ENCODE measurements around the gene KCNMA1. TPM values are rescaled to one million over a fixed set of nuclear protein-coding genes. Genes with fewer than 3 reads are reported as not detected.

Gene KCNMA1
- total and polyA plus RNA-seq, 4 experiments from 2014 or later, result 0.26 TPM; not detected in 3

DNA sequence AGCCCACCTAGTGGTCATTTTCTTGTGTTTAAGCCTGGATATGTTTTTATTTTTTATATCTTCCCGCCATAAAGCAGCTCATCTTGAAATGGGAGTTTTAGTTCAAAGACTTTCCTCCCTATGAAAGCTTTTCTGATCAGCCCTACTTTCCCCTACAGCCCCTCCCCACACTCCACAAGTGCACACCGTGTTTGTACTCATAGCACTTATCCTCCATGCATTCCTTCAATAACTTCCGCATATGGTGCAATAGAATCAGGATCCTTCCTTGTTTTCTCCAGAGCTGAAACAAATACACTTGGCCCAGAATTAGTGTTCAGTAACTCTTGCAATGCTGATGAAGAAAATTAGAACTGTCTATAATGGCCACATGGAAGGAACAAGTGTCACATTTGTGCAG is 235.9 kb downstream of the KCNMA1 start:
- POLR2A ChIA-PET (ENCODE audit: partially characterized antibody), result no interaction called here
- Mint-ChIP-seq H3K9me3 (peaks cover 0 to 2% (median 0%) of the 10 kb centered on the region in 8 donors), H3K36me3 (no peaks in the 10 kb centered on the region), H3K4me1 (no peaks in the 10 kb centered on the region), H3K27ac (no peak overlapping the region), H3K27me3 (peaks cover 0 to 2% of the 10 kb centered on the region in 2 donors), H3K4me3 (no peak overlapping the region)
- Histone ChIP-seq H3K27me3 (ENCODE audit: insufficient read depth, low read length) (no peaks in the 10 kb centered on the region), H3K36me3 (ENCODE audit: insufficient read depth, low read length) (no peaks in the 10 kb centered on the region), H3K9me3 (ENCODE audit: control insufficient read depth in 1 of 2, low read length in 2 of 2) (no peaks in the 10 kb centered on the region), H3K4me1 (ENCODE audit: insufficient read depth, low read length) (no peaks in the 10 kb centered on the region), H3K27ac (ENCODE audit: low read depth, low read length) (no peak overlapping the region), H3K4me3 (ENCODE audit: low read length in 2 of 2) (no peak overlapping the region)
- CTCF ChIA-PET (ENCODE audit: partially characterized antibody), result no interaction called here
- intact Hi-C loops (cut with micrococcal nuclease), result no loop called here
- no peak for DNase-seq

DNA sequence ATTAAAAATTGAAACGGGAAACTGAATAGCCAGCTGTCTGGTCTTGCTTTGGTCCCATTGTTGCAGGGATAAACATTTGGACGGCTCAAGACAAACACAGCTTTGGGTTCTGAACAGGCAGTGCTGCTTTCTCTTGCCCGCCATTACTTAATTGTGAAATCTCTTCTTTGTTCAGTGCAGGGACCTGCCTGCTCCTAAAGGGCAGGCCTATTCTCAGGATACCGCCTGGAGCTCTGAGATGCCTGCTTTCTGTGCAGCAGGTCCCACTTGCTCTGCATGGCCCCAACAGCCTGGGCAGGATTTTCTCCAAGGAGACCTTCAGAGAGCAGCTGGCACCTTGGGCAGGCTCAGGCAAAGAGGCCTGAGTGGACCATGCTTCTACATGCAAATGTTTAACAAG is 237.6 kb downstream of the KCNMA1 start:
- H3K36me3 ChIP-seq (ENCODE audit: insufficient read depth, low read length), result no peaks in the 10 kb centered on the region
- Mint-ChIP-seq H3K27me3 (peaks cover 0 to 2% of the 10 kb centered on the region in 2 donors), H3K36me3 (no peaks in the 10 kb centered on the region), H3K4me3 (no peak overlapping the region), H3K9me3 (peaks cover 0 to 2% (median 0%) of the 10 kb centered on the region in 8 donors), H3K4me1 (no peaks in the 10 kb centered on the region), H3K27ac (no peak overlapping the region)
- DNase-seq, result no peak
- no peaks in the 10 kb centered on the region for H3K4me1 ChIP-seq (ENCODE audit: insufficient read depth, low read length)
- H3K27ac ChIP-seq (ENCODE audit: low read depth, low read length), result no peak overlapping the region
- ChIA-PET CTCF (ENCODE audit: partially characterized antibody) (no interaction called here), POLR2A (ENCODE audit: partially characterized antibody) (no interaction called here)
- H3K27me3 ChIP-seq (ENCODE audit: insufficient read depth, low read length), result no peaks in the 10 kb centered on the region
- no peaks in the 10 kb centered on the region for H3K9me3 ChIP-seq (ENCODE audit: control insufficient read depth in 1 of 2, low read length in 2 of 2)
- intact Hi-C loops (cut with micrococcal nuclease), result no loop called here
- no peak overlapping the region for H3K4me3 ChIP-seq (ENCODE audit: low read length in 2 of 2)

DNA sequence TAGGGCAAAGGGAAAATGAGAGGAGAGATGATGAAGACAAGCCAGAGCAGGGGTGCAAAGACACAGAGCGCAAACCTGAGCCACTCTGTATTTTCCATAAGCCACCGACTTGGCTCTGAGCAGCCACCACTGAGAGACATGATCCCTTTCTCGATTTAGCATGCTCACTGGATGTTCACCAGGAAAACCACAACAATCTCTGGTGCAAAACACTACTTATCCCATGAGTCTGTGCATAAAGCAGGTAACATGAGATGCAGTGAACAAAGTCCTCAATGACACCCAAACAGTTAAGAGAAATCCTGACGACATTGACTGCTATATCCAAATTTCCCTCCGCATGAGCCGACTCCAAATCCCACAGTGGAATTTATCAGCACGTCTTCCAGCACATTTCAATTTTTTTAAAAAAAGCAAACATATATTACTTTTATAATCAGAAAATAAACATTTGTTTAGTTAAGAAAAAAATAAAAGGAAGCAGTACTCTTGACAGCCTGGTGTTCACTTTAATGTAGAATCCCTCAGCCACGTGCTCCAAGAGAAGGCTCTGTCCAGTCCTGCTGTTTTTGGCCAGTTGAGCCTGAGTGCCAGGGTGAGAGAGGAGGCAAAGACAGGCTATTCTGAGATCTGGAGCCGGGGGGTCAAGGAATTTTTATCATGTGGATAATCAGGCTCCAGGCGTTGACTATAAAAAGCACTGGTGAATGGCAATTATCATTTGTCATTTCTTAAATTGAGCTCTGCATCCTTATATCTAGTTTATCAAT is 238.4 kb downstream of the KCNMA1 start:
- no peaks in the 10 kb centered on the region for H3K27me3 ChIP-seq (ENCODE audit: insufficient read depth, low read length)
- Mint-ChIP-seq H3K27ac (no peak overlapping the region), H3K9me3 (no peaks in the 10 kb centered on the region), H3K36me3 (no peaks in the 10 kb centered on the region), H3K4me1 (no peaks in the 10 kb centered on the region), H3K27me3 (no peaks in the 10 kb centered on the region), H3K4me3 (no peak overlapping the region)
- ChIA-PET POLR2A (ENCODE audit: partially characterized antibody) (no interaction called here), CTCF (ENCODE audit: partially characterized antibody) (no interaction called here)
- H3K4me3 ChIP-seq (ENCODE audit: low read length in 2 of 2), result no peak overlapping the region
- H3K9me3 ChIP-seq (ENCODE audit: control insufficient read depth in 1 of 2, low read length in 2 of 2), result no peaks in the 10 kb centered on the region
- no peak overlapping the region for H3K27ac ChIP-seq (ENCODE audit: low read depth, low read length)
- H3K4me1 ChIP-seq (ENCODE audit: insufficient read depth, low read length), result no peaks in the 10 kb centered on the region
- H3K36me3 ChIP-seq (ENCODE audit: insufficient read depth, low read length), result no peaks in the 10 kb centered on the region
- intact Hi-C loops (cut with micrococcal nuclease), result no loop called here
- no peak for DNase-seq

DNA sequence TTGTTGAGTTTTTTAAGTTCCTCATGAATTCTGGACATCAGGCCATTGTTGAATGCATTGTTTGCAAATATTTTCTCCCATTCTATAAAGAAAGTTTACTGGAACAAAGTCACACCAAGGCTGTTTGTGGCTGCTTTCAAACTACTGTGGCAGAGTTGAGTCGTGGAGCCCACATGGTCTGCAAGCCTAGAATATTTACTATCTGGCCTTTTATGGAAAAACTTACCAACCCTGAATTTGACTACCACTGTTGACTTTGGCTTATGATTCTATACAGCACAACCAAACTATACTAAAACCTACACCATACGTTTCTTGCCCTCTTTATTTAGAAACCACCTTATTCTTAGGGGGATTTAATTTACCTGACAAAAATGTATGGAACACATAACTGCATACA is 239.1 kb downstream of the KCNMA1 start:
- POLR2A ChIA-PET (ENCODE audit: partially characterized antibody), result no interaction called here
- H3K4me1 Mint-ChIP-seq, result no peaks in the 10 kb centered on the region
- intact Hi-C loops (cut with micrococcal nuclease), result no loop called here

DNA sequence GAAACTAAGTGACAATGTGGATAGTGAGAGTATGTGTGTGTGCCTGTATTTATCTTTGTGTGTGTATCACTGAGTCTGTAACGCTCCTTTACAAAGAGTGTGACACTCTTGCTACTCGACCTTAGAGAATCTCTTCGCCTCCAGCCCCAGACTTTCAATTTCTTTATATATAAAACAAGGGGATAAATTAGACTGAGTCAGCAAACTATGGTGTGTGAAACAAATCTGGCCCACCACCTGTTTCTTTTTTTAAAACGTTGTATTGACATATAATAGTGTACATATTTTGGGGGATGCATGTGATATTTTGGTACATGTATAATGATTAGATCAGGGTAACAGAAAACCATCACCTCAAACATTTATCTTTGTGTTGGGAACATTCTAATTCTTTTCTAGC is 240.5 kb downstream of the KCNMA1 start:
- DNase-seq, result no peak
- POLR2A ChIA-PET (ENCODE audit: partially characterized antibody), result no interaction called here
- Mint-ChIP-seq H3K4me1 (no peaks in the 10 kb centered on the region), H3K4me3 (no peak overlapping the region), H3K36me3 (no peaks in the 10 kb centered on the region), H3K9me3 (no peaks in the 10 kb centered on the region), H3K27ac (no peak overlapping the region), H3K27me3 (peaks cover 0 to 3% of the 10 kb centered on the region in 2 donors)
- Histone ChIP-seq H3K36me3 (ENCODE audit: insufficient read depth, low read length) (no peaks in the 10 kb centered on the region), H3K27ac (ENCODE audit: low read depth, low read length) (no peak overlapping the region), H3K4me3 (ENCODE audit: low read length in 2 of 2) (no peak overlapping the region), H3K27me3 (ENCODE audit: insufficient read depth, low read length) (no peaks in the 10 kb centered on the region), H3K9me3 (ENCODE audit: control insufficient read depth in 1 of 2, low read length in 2 of 2) (no peaks in the 10 kb centered on the region), H3K4me1 (ENCODE audit: insufficient read depth, low read length) (no peaks in the 10 kb centered on the region)
- CTCF ChIA-PET (ENCODE audit: partially characterized antibody), result no interaction called here
- intact Hi-C loops (cut with micrococcal nuclease), result no loop called here

More for the DNA sequence above, 239.1 kb downstream of the KCNMA1 start:
- no peaks in the 10 kb centered on the region for H3K36me3 ChIP-seq (ENCODE audit: insufficient read depth, low read length)
- H3K4me3 Mint-ChIP-seq, result no peak overlapping the region
- H3K27me3 ChIP-seq (ENCODE audit: insufficient read depth, low read length), result no peaks in the 10 kb centered on the region
- no peaks in the 10 kb centered on the region for H3K9me3 ChIP-seq (ENCODE audit: control insufficient read depth in 1 of 2, low read length in 2 of 2)
- no peaks in the 10 kb centered on the region for H3K9me3 Mint-ChIP-seq
- no peak overlapping the region for H3K27ac ChIP-seq (ENCODE audit: low read depth, low read length)
- no peak overlapping the region for H3K27ac Mint-ChIP-seq
- H3K4me1 ChIP-seq (ENCODE audit: insufficient read depth, low read length), result no peaks in the 10 kb centered on the region
- no peak overlapping the region for H3K4me3 ChIP-seq (ENCODE audit: low read length in 2 of 2)
- H3K36me3 Mint-ChIP-seq, result no peaks in the 10 kb centered on the region
- CTCF ChIA-PET (ENCODE audit: partially characterized antibody), result no interaction called here
- no peaks in the 10 kb centered on the region for H3K27me3 Mint-ChIP-seq
- DNase-seq, result no peak

DNA sequence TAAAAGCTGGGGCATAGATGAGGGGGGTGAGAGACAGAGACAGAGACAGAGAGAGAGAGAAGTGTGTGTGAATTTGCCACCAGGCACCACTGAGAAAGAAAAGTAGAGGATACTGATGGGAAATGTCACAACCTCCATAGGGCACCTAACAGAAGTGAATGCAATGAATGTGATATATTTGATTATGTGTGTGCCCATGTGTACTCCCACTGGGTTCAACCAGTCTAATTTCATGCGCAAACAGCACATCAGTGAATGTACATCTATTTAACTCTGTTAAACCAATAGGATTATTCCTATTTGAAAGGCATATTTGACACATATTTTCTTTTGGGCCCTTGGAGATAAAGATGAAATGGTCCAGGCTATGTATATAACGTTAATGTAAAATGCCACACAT is 241.3 kb downstream of the KCNMA1 start:
- CTCF ChIA-PET (ENCODE audit: partially characterized antibody), result no interaction called here
- Mint-ChIP-seq H3K36me3 (no peaks in the 10 kb centered on the region), H3K4me1 (no peaks in the 10 kb centered on the region)

GRCh38 chr10:77393821-77394501 is 243.6 kb downstream of the KCNMA1 start:
- ChIA-PET POLR2A (ENCODE audit: partially characterized antibody) (no interaction called here), CTCF (ENCODE audit: partially characterized antibody) (no interaction called here)
- Histone ChIP-seq H3K9me3 (ENCODE audit: control insufficient read depth in 1 of 2, low read length in 2 of 2) (no peaks in the 10 kb centered on the region), H3K36me3 (ENCODE audit: insufficient read depth, low read length) (no peaks in the 10 kb centered on the region), H3K4me1 (ENCODE audit: insufficient read depth, low read length) (no peaks in the 10 kb centered on the region), H3K27ac (ENCODE audit: low read depth, low read length) (no peak overlapping the region), H3K4me3 (ENCODE audit: low read length in 2 of 2) (no peak overlapping the region), H3K27me3 (ENCODE audit: insufficient read depth, low read length) (no peaks in the 10 kb centered on the region)
- DNase-seq, result no peak
- intact Hi-C loops (cut with micrococcal nuclease), result no loop called here
- Mint-ChIP-seq H3K4me3 (no peak overlapping the region), H3K27me3 (peaks cover 0 to 6% of the 10 kb centered on the region in 2 donors), H3K36me3 (no peaks in the 10 kb centered on the region), H3K27ac (no peak overlapping the region), H3K4me1 (no peaks in the 10 kb centered on the region), H3K9me3 (no peaks in the 10 kb centered on the region)

More for the DNA sequence above, 241.3 kb downstream of the KCNMA1 start:
- Histone ChIP-seq H3K4me3 (ENCODE audit: low read length in 2 of 2) (no peak overlapping the region), H3K9me3 (ENCODE audit: control insufficient read depth in 1 of 2, low read length in 2 of 2) (no peaks in the 10 kb centered on the region), H3K27ac (ENCODE audit: low read depth, low read length) (no peak overlapping the region), H3K27me3 (ENCODE audit: insufficient read depth, low read length) (no peaks in the 10 kb centered on the region), H3K4me1 (ENCODE audit: insufficient read depth, low read length) (no peaks in the 10 kb centered on the region), H3K36me3 (ENCODE audit: insufficient read depth, low read length) (no peaks in the 10 kb centered on the region)
- POLR2A ChIA-PET (ENCODE audit: partially characterized antibody), result no interaction called here
- Mint-ChIP-seq H3K9me3 (no peaks in the 10 kb centered on the region), H3K27me3 (peaks cover 0 to 3% of the 10 kb centered on the region in 2 donors), H3K27ac (no peak overlapping the region), H3K4me3 (no peak overlapping the region)
- intact Hi-C loops (cut with micrococcal nuclease), result no loop called here
- DNase-seq, result no peak

All from CD4-positive, alpha-beta memory T cell (primary cell).